Kidney epithelial cell (primary cell): ENCODE data around the gene PLA2G2E. TPM values are rescaled to one million over a fixed set of nuclear protein-coding genes. Genes with fewer than 3 reads are reported as not detected.

Experiments
- DNase-seq: peaks from one replicate; pipeline ENCODE4 v3.0.0-alpha.2; 2010; ENCODE audit warnings: low read depth
- H3K27me3 ChIP-seq: 2 replicates; pipeline ENCODE4 v1.6.0; 2011; ENCODE audit warnings: low read length; ENCODE audit not compliant: control insufficient read depth, insufficient read depth
- H3K36me3 ChIP-seq: 2 replicates; pipeline ENCODE4 v1.5.1; 2011; ENCODE audit warnings: low read length; ENCODE audit not compliant: control insufficient read depth, insufficient read depth
- H3K4me3 ChIP-seq: 2 replicates; pipeline ENCODE4 v1.5.1; 2011; ENCODE audit warnings: low read depth, mild to moderate bottlenecking, control low read depth, low read length
- total RNA-seq: library from RNA; depleted of rRNA; stranded (reverse); fragments of >200 nt; gene quantifications from 2 replicates; pipeline ENCODE4 v1.2.3, GENCODE V29; 2015
- TF ChIP-seq, protein P1 (sequence below): IDR thresholded peaks from 2 replicates; pipeline ENCODE4 v1.5.1; 2011; ENCODE audit warnings: mild to moderate bottlenecking, moderate library complexity, low read length, control low read depth, inconsistent platforms; ENCODE audit not compliant: insufficient read depth, poor library complexity, severe bottlenecking

The PLA2G2E gene
- total RNA-seq: not detected in 2 replicates

- no peaks in the 10 kb centered on the region for H3K36me3 ChIP-seq
- TF ChIP-seq, protein P1, sequence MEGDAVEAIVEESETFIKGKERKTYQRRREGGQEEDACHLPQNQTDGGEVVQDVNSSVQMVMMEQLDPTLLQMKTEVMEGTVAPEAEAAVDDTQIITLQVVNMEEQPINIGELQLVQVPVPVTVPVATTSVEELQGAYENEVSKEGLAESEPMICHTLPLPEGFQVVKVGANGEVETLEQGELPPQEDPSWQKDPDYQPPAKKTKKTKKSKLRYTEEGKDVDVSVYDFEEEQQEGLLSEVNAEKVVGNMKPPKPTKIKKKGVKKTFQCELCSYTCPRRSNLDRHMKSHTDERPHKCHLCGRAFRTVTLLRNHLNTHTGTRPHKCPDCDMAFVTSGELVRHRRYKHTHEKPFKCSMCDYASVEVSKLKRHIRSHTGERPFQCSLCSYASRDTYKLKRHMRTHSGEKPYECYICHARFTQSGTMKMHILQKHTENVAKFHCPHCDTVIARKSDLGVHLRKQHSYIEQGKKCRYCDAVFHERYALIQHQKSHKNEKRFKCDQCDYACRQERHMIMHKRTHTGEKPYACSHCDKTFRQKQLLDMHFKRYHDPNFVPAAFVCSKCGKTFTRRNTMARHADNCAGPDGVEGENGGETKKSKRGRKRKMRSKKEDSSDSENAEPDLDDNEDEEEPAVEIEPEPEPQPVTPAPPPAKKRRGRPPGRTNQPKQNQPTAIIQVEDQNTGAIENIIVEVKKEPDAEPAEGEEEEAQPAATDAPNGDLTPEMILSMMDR: no peak
- no peak within 1 kb of the TSS for H3K4me3 ChIP-seq
- DNase-seq: no peak
- no peaks in the 10 kb centered on the region for H3K27me3 ChIP-seq
Observed at GRCh38 chr1:19923137-19923952, at the start of gene PLA2G2E. Gene PLA2G2E (minus strand): TSS chr1:19923617. CDS start chr1:19923559, 58 bp downstream.

DNA sequence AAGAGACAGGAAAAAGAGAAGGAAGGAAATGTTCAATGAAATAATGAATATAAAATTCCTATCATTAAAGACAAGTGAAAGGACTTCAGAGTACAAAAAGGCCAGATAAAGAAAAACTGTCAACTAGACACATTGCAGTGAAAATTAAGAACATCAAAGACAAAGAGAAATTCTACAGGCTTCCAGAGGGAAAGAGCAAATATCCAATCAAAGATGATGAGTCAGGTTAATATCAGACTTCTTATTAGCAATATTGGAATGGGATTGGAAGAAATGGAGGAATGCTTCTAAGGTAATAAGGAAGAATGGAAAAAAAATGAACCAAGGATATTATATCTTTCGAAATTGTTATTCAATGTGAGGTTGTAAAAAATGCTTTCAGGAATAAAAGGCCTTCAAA lies 48.2 kb upstream of the PLA2G2E start:
- no peak overlapping the region for H3K4me3 ChIP-seq
- no peaks in the 10 kb centered on the region for H3K36me3 ChIP-seq
- DNase-seq: no peak
- peaks cover 4% of the 10 kb centered on the region for H3K27me3 ChIP-seq
- TF ChIP-seq, protein P1: no peak

DNA sequence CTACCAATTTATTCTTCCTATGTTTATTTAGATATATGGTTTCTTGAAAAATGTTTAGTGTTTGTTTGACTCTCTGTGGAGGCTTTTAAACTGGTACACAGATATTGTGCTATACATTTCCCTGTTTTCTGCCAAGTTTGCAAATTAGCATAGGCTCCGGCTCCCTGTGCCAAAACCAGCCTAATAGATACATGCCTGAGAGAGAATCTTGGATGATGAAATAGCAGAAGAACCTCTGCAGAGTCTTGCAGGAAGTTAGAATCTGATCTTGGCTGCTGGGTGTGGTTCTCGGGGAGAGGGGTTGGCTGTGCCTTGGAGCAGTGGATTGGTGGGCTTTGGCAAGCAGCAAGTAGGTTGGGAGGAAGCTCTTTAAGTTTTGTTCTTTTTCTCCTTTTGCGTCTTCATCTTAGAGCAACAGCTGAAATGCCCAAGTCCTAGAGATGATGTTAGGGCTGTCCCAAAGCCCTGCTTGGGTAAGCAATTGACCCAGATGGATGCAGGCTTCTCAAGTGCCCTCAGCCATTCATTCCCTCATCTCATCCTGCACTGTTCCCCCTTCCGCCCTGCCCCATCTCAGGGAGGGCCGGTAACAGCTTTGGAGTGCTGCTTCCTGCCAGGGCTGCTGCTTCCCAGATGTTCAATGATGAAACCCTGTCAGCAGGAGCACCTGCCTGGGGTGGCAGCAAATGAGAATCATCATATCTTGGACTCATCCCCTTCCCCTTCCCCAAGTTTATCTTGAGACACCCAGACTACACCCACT lies 46.7 kb upstream of the PLA2G2E start:
- H3K27me3 ChIP-seq: peaks cover 4% of the 10 kb centered on the region
- no peak overlapping the region for H3K4me3 ChIP-seq
- DNase-seq: no peak
- H3K36me3 ChIP-seq: no peaks in the 10 kb centered on the region
- TF ChIP-seq, protein P1: no peak

DNA sequence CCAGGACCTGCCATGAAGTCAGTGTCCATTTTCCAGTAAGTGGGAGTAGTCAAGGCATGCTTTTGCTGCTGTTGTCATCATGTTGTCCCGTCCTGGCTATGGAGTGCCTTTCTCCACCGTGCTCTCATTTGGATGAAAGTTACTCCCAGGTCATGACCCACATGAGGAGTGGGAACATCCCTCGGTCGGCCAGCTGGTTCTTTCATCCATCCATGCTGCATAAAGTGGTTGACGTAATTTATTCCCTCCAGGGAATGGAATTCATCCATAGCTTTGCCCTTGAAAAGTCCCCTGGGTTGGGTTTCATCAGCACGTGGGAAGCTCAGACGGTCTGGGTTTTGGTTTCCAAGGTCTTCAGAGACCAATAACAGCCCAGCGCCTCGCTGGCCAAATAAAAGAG lies 44.4 kb upstream of the PLA2G2E start:
- H3K4me3 ChIP-seq: no peak overlapping the region
- H3K36me3 ChIP-seq: no peaks in the 10 kb centered on the region
- no peak for DNase-seq
- TF ChIP-seq, protein P1: no peak
- peaks cover 4% of the 10 kb centered on the region for H3K27me3 ChIP-seq

- Histone ChIP-seq H3K27me3 (peaks cover 2% of the 10 kb centered on the region), H3K4me3 (no peak overlapping the region), H3K36me3 (no peaks in the 10 kb centered on the region)
- no peak for DNase-seq
- TF ChIP-seq, protein P1: no peak
Observed at GRCh38 chr1:19964542-19964941, 41.1 kb upstream of the PLA2G2E start.
